GM18873 (cell line): ENCODE results near the gene BAIAP2.
"Not testable (repeated sequence)": the region's sequence is repeated elsewhere in the genome, so short reads cannot be mapped to it uniquely, and the experiment has no call there.

ENCODE experiments used
- ATAC-seq: cut with Tn5 transposase; IDR thresholded peaks from one replicate; pipeline ENCODE4 v1.9.1; 2021; ENCODE audit warnings: mild to moderate bottlenecking, moderate library complexity, moderate number of reproducible peaks; ENCODE audit not compliant: unreplicated experiment, low FRiP score

Gene BAIAP2

DNA sequence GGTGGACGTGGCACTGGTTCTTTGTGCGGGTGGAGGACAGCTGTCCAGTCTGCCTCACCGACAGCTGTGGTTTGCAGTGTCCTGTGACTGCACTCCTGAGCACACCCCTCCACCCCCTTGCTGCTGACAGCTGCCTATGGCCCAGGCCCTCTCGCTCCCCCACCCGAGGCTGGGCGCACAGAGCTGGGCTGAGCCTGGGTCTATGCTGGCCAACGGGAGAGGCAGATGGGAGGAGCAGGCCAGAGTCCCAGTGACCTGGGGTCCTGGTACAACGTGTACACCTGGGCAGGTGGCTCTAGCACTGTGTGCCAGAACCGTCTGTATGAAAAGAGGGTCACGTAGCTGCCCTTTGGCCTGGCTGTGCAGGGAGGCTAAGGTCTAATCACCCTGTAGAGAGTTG lies 30.5 kb downstream of the BAIAP2 start:
- ATAC-seq = no peak

DNA sequence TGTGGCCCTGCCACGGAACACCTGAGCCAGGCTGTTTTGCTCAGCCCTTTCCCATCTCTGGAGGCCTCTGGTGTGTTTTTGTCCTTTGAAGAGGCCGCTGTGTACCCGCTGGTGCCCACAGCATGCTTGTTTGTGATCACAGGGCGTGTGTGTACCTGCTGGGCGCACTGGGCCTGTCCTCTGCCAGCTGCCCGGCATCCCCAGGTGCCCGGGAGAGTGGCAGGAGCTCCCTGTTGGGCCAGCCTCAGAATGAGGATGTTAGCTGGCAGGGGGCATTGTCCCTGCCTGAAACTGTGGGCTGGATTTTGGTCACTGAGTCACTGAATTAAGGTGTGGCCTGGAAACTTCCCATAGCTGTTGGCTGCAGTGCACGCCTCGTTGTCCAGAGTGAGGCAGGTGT lies 31.1 kb downstream of the BAIAP2 start:
- no peak for ATAC-seq

DNA sequence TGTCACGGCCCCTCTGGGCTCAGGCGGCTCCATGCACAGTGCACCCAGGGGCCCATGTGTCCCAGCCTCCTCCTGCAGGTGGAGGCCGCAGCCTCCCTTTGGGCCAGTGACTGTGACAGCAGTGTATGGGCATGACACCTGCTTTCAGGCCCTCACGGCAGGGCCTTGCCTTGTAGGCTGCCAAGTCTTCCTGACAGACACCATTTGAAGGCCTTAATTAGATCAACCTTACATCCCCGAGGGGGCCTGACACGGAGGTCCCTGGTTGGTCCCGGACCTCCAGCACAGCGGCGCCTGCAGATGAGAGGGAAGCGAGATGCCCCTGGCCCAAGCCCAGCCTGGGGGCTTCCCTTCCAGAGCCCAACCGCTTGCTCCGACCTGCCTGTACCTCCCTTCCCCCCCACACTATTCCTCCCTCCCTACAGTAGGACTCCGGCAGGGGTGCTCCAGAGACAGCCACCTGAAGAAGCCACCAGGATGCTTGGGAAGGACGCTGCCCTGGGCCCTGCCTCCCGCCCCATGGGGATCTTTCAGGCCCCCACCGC lies 31.9 kb downstream of the BAIAP2 start:
- no peak for ATAC-seq

GRCh38 chr17:81067391-81067811 lies 32.5 kb downstream of the BAIAP2 start:
- ATAC-seq = no peak

DNA sequence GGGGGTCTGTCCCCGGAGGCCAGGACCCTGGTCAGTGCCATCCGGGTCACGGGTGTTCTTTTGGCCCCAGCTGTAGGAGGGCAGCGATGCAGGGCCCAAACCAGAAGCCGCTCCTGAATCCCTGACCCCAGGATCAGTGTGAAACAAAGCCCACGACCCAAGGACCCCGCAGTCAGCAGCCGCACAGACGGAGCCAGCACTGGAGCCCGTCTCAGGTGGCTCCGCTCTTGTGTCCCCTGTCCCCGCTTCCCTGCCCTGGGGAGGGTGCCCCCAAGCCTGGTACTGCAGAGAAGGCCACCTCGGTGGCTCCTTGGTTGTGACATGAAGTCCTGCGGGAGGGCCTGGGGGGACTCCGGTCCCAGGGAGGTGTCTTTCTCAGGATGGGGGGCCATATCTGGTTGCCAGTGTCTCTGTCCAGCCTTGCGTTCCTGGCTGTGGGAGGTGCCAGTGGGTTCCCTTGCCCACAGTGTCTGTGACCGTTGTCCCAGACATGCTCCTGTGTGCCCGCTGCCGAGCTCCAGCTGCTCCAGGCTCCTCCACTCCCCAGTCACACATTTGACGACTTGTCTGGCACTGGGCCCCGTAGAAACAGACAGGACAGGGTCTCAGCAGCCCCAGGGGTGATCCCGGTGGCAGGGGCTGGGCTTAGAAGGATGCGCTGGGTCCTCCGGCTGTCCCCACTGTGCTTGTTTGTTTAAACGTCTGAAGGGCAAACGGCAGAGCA lies 33.6 kb downstream of the BAIAP2 start:
- no peak for ATAC-seq

DNA sequence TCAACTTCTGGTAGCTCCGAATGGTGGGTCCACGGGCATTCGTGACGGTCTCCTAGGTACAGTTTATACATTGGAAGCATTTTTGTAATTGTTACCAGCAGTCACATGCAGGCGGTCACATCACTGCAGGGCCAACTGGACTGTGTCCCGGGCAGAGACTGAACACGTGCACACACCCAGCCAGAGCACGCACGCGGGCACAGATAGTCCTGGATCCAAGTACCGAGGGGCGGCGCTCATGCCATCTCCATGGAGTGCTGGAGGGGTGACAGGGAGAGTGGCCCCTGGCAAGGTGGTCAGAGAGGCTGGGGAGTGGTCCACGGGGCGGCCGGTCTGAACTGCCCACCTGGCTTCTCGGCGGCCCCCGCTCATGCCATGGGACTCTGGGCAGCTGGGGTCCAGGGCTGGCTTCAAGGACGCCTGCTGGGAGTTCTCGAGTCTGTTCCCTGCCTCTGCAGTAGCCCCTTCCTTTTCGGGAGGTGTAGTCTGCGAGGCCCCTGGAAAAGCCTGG lies 34.2 kb downstream of the BAIAP2 start:
- no peak for ATAC-seq

DNA sequence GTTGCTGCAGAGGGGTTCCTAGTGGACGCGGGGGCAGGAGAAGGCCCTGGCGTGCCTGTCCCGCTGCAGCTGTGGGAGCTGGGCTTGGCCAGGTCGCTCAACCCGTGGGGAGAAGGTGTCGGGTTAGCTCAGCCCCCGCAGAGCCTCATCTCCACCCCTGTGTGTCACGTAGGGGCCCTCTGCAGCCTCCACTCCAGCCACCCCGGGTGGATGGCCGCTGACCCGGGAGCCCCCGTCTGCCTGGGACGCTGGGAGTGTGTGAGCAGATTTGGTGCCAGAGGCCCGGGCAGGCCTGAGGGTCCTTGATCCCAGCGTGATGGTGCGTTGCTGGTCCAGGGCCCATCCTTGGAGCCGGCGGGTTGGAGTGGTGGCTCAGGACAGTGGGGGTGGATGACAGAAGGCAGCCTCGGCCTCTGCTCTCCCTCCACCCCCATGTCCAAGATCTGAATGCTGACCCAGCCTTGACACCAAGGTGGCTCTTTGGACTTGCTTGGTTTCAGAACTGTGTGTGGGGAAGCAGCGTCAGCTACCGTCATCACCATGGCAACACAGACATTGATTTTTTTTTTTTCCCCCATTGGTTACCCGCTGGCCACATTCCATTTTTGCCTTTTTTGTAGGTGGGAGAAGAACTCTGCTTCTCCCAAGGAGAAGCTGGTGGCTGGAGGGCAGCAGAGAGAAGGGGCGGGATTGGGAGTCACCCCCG lies 35.7 kb downstream of the BAIAP2 start:
- ATAC-seq = no peak

GRCh38 chr17:81071761-81072741 lies 37.1 kb downstream of the BAIAP2 start:
- no peak for ATAC-seq

GRCh38 chr17:81073967-81074839 lies 39.3 kb downstream of the BAIAP2 start:
- no peak for ATAC-seq

- ATAC-seq = no peak
Observed at GRCh38 chr17:81074875-81075274, 39.9 kb downstream of the BAIAP2 start.

DNA sequence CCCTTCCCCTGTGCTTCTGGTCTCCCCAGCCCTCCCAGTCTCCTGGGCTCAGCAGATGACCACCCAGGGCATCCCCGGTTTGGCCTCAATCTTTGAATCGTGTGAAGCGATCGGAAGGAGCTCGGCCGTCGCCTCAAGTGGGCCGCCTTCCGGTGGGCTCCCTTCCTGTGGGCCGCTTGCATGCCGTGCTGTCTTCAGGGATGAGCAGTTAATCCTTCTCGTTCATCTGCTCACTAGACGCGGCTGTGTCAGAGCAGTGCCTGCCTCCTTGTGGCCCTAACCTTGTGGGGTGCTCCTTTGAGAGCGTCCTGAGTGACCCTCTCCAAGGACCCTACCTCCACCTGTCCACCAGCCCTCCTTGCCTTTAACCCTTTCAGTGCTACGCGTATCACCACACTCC lies 40.4 kb downstream of the BAIAP2 start:
- no peak for ATAC-seq

DNA sequence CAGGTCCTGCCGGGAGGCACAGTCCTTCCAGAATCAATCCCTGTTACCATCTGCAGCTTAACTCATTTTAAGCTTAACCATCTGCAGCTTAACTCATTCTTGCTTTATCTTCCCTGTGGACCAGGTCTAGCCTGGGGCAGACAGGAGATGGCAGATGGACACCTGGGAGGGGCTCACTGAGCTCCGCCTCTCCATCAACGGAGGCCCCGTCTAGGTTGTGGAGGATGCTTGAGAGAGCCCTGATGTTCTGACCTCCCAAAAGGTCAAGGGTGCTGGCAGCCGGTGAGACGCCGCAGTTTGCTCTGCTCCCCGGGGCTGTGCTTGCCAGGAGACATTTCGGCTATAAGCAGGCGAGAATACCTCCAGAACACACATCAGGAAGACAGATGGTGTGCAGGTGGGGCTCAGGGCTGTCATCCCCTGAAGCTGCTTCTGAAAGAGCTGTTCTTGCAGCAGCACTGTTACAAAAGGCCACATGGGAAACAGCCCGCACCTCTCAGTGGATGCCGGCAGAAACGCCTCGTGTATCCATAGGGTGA lies 41.3 kb downstream of the BAIAP2 start:
- ATAC-seq = no peak

DNA sequence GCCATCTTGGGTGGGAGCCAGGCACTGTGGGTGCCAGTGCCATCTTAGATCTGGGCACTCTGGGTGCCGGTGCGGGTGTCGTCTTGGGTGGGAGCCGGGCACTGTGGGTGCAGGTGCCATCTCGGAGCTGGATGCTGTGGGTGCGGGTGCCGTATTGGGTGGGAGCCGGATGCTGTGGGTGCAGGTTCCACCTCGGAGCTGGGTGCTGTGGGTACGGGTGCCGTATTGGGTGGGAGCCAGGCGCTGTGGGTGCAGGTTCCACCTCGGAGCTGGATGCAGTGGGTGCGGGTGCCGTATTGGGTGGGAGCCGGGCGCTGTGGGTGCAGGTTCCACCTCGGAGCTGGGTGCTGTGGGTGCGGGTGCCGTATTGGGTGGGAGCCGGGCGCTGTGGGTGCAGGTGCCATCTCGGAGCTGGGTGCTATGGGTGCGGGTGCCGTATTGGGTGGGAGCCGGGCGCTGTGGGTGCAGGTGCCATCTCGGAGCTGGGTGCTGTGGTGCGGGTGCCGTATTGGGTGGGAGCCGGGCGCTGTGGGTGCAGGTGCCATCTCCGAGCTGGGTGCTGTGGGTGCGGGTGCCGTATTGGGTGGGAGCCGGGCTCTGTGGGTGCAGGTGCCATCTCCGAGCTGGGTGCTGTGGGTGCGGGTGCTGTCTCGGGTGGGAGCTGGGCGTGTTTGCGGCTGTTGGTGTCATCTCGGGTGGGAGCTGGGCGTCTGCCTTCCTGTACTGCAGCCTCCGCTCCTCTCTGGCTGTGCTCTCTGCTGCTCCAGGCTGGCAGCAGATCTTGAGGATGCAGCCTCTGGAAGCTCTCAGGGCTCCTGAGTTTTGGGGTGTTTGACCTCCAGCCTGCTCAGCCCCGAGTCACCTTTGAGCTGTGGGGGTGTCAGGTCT lies 43.3 kb downstream of the BAIAP2 start:
- ATAC-seq = not testable (repeated sequence)

DNA sequence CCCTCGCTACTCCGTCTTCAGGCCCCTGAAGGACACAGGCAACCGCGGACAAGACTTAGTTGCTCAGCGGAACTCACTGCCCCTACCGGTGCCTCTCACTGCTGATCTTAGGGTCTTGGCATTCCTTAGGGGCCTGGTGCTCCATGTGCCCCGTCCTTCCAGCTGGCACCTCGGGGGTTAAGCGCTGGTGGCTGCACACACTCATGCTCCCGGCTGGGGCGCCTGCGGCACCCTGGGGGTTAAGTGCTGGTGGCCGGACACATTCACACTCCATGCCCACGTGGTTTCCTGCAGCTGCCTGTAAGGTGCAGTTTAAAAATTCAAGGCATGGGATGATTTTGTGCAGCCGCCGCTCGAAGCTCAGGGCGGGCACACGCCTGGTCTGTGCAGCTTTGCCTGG lies 45.1 kb downstream of the BAIAP2 start:
- ATAC-seq = no peak

DNA sequence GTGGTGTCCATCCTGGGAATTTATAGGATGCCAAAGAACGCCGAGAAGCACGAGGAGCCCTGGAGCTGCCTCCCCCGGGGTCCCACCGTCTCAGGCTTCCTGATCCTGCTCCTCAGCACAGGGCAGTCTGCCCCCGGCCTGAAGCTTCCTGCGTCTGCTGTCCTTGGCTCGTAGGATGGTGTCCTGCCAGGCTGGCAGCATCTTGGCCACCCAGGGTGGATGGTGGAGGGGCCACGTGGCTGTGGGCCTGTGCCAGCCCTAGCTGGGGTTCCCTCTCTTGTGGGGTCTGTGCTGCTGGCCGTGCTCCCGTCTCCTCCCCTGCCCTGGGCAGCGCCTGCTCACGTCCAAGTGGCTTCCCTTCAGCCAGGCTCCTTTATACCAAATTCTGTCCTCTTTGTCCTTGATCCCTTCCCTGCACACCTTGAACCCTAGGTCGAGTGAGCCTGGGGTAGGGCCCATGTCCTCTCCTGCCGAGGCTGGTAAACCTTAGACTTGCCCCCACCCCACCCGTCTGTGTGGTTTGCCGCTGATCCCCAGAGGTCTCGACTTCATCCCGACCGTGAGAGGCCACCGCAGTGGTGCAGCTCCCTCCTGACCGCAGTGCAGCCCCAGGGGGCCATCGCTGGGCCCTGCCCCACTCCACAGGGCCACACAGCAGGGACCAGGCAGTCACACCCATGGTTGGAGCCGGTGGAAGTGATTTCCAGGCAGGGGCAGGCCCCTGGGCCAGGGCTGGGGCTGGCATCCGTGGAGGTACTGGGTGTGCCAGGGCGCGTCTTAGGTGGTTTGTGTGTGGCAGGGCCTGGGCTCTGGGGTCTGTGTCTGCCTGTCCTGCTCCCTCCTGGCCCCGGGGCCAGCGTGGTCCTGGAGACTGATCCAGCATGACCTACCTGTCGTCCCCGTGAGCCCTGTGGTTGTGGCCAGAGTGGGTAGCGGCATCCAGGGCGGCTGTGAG lies 46.5 kb downstream of the BAIAP2 start:
- ATAC-seq = no peak

DNA sequence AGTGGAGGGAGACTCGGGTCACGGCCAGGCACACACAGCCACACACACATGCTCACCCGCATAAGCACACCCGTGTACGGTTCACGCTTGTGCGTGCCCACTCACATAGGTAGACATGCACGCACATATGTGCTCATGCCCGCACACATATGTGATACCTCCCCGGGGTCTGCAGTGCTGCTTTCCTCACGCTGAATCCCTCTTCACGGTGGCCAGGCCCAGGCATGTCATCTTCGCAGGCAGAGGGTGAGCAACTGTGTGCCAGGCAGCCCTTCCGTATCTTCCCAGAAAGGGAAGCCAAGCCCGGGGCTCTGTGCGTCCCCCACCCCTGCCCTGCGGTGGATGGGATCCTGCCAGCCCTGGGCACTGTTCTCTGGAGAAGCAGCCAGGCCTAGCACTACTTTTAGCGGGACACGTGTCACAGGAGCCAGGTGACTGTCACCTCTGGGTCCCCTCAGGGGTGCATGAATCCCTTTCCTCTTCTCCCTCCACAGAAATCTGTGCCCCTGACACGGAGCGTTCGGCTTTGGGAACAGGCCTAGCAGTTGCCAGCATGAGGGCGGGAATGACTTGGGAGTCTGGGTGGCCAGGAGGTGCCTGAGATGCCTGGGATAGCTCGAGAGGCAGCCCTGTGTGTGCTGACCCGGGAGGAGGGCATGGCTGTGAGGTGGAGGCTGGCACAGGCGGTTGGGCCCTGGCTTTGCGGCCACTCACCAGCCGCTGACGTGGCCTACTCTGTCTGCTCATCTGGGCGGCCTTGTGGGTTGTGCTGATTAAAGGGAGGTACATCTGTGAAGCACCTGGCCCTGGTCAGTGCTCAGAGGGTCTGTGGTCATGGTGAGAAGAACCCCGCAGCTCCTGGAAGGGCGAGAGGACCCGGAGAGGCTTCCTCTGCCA lies 47.5 kb downstream of the BAIAP2 start:
- no peak for ATAC-seq
